ACHN (cell line): ENCODE measurements around the gene ERC2.

Experiments used
- DNase-seq: peaks from one replicate; pipeline ENCODE4 v3.0.0-alpha.2; 2015
- in situ Hi-C: cut with HindIII; loops from 2 replicates; pipeline ENCODE4 v1.10.0; 2017; ENCODE audit warnings: low sequenced_read_pairs, low pct_ligation_motif_present, low pct_unique_long_range_greater_than_20kb

The ERC2 gene

DNA sequence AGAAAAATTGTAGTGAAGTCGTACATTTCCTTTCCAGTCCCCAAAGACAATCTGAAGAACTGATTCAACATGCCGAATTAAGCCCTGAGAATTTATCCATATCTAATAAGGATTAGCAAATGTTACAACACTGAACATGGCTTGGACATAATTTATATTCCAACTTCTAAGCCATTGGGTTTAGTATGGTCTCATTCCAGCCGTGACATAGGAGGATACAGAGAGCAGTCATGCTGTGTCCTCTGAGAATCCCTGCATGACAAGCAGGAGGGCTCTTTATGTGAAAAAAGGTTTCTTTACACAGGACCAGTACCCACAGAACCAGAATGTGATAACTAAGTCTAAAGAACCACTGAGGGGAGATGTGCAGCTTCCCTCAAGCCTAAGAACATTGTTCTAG is 749.3 kb downstream of the ERC2 start:
- no peak for DNase-seq
- in situ Hi-C loops, result no loop called here

DNA sequence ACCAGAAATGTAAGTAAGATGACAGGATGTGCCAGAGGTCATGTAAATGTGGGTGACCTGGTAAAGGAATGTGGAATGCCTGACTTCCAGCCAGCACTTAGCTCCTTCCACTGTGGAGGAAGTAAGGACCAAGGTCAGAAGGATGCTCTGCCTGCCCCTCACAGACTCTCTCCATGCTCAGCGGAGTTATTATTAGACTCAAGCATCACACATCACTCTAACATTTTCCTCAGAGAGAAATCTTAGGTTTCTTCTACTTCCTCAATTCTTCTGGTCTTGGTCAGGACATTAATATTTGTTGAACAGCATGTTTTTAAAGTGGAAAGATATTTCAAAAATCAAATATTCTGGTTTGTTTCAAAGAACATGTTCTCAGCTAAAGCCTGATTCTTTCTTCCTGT is 749.7 kb downstream of the ERC2 start:
- no peak for DNase-seq
- in situ Hi-C loops, result no loop called here

DNA sequence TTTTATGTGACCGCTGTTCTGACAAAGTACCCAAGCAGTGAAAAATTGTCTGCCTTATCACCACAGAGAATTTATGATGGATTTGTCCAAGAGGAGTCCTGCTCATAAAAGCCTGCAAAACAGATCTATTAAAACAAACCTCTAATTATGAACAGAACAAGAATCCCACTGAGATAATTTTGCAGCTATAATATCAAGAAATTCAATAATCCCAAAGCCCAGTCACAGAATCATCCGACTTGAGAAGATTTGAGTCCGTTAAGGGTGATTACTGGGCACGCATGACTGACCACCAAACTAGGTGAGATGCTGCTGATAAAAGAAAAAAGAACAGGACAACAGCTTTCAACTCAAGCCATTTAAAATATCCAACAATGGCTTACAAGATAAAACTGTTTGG is 750.2 kb downstream of the ERC2 start:
- in situ Hi-C loops, result no loop called here

DNA sequence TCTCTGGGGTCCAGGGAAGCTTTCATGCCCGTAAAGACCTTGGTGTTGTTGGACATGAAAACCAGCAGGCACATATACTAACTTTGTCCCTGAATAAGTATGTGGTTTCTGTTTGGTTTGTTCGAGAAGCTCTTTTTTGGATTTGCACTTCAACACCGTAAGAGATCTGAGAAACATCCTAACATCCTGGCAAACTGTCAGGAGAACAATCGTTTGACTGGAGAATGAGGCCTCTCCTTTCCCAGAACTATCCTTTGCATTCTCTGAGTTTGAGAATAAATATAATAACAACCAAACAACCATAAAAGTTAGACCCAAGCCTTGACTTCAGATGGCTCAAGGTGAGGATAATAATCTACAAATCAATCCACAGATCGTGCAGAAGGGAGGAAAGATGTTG is 750.8 kb downstream of the ERC2 start:
- in situ Hi-C loops, result no loop called here
- DNase-seq, result no peak

More for the DNA sequence above, 750.2 kb downstream of the ERC2 start:
- no peak for DNase-seq

DNA sequence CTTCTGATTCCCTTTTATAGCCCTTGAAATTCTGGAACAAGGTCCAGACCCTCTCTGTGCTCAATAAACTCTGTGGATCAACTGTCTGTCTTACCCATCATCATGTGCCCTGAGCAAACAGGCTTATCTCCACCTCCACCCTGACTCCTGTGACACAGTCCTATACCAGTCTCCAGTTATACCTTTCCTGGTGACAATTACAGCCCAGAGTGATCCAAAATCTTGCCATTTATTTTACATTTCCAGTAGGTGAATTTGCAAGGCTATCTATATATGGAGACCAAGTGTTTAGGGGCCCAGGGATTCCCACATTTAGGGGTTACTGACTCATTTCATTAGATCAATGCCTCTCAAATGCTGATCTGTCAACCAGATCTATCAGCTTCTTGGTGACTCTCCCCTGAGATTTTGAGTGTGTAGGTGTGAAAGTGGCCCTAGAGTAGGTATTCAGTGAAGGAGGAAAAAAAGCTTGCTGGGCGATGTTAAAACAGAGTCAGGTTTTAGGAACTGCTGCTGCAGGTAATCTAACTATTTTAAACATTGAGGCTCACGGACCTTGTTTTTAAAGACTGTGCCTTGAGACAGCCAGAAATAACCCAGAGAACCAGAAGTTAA is 751.5 kb downstream of the ERC2 start:
- no peak for DNase-seq
- in situ Hi-C loops, result no loop called here

DNA sequence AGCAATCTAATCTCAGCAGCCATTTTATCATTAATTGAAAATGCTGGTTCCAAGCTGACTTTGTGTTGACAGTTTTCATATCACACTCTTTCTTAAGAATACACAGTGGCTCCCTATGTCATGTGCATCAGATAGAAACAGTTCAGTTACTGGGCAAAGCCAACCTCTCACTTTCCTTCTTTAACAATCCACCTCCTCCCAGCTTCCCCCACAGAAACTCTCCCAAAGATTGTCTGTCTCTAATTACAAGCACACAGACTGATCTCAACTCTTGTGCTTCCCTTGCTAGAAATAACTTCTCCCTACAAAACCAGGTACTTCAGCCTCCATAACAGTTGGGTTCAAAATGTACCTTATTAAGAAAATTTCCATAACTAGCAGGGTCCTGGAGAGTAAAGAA is 752.2 kb downstream of the ERC2 start:
- no peak for DNase-seq
- in situ Hi-C loops, result no loop called here

DNA sequence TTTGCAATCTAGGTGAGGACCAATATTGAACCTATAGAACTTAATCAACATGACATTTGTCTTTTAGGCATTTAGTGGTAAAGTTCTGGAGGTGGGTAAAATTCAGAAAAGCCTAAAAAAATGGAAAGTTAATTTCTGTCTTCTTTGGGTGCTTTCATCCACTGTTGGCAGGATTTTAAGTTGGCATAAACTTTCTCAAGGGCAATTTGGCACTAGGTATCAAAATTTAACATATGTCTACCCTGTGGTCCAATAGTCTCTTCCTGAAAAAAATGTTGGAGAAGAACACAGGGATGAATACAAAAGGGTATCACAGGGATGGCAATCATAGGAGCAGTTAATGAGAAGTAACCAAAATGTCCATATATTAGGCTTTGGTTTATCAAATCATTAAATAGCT is 754.2 kb downstream of the ERC2 start:
- in situ Hi-C loops, result no loop called here
- no peak for DNase-seq

DNA sequence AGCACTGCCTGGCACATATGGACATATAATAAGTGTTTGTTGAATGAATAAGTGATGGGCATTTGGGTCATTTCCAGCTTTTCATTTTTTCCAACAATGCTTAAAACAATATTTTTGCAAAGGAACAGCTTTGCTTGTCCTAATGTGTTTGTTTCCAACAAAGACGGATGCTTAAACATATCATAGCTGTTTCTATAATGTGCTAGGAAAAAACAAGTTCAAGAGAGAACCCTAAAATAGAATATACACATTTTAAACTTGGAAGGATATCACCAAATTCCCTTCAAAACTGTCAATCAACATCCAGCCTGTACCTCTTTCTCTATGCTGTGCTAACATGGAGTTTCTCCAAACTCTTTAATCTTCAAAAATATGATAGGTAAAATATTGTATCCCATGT is 756.6 kb downstream of the ERC2 start:
- in situ Hi-C loops, result no loop called here

DNA sequence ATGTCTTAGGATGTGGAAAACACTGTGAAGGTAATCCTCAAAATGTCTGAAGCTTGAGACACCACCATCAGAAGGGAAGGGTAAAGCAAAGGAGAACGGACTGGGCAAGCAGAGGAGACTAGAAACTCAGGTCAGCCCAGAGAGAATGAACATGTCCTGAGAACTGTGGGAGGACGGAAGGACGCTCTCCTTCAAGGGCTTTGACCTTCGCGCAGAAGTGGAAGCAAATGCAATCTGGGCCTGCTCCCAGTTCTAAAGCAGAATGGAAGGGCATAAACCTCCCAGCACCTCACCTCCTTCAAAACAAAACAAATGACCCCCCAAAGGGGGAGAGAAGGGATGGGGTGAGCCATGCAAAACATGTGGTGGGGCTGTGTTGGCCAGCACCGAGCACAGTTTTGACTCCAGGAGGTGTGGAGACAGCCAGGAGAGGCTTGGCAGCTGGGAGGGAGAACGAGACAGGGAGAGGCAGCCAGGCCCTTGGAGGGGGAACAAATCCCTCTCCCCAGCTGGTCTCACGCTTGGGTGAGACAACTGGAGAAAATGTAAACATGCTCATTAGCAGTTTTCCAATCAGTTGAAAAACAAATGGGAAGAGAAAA is 758.8 kb downstream of the ERC2 start:
- in situ Hi-C loops, result no loop called here
- DNase-seq, result no peak

More for the DNA sequence above, 756.6 kb downstream of the ERC2 start:
- DNase-seq, result no peak

DNA sequence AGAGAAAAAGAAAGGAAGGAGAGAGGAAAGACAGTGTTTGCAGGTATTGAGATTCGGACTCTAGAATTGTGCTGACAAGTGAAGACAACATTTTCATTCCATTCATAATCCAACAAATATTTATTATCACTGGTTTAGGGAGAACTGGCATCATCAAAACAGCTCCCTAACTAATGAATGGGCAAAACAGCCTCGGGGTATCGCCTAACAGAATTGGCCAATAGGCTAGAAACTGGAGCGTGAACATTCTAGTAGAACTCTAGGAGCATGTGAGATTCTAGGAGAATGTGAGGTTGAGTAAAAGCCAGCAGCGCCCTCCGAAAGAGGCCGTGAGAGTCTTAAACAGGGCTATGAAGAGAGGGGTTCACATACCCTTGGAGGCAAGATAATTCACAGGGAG is 759.3 kb downstream of the ERC2 start:
- in situ Hi-C loops, result no loop called here
- no peak for DNase-seq

DNA sequence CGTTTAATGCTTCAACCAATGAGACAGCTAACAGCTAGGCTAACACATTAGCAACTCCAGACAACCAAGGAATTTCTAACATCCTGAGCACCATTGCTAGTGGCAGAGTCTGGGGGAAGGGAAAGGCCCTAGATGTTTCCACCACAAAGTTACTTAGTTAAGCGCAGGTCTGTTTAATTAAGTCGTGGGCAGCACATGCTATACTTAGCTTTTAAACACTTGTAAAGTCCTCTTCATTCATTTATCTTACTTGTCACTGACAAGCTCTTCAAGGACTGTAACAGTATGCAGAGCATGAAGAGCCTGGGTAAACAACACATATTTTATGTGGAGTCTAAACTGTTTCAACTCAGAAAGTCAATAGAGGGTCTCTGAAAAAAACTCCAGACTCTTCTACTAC is 760.0 kb downstream of the ERC2 start:
- DNase-seq, result no peak
- in situ Hi-C loops, result no loop called here

DNA sequence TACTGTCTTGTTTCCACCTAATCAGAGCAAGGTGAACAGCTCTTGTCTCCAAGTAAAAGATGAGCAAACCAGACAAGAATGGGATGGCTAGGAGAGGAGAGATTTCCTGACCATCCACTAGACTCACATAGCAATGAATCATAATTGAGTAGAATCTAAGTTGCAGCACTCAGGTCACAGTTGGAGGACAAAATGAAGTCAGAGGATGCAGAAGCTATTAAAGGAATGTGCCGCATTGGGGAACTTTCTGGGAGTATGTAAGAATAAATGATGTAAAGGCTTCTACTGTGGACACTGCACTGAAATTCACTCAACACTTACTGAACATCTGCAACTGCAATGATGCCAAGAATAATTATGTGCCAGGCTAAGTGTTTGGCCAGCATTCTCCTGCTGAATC is 763.7 kb downstream of the ERC2 start:
- in situ Hi-C loops, result no loop called here

DNA sequence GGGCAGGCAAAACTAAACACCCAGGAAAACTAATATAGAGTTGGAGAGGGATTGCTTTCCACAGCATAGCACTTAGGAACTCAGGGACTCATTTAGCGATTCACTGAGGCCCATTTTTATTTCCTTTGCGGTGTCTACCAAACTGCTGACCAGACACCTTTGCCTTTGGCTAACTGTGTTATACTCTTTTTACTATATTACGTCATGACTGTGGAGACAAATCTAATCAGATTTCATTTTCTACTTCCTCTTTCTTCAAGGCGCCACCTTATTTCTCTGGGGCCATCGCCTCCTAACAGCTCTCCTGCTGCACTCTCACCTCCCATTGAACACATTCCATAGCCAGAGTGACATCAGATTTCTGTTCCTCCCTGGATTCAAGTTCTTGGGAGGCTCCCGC is 765.4 kb downstream of the ERC2 start:
- no peak for DNase-seq
- in situ Hi-C loops, result no loop called here

More for the DNA sequence above, 763.7 kb downstream of the ERC2 start:
- no peak for DNase-seq

DNA sequence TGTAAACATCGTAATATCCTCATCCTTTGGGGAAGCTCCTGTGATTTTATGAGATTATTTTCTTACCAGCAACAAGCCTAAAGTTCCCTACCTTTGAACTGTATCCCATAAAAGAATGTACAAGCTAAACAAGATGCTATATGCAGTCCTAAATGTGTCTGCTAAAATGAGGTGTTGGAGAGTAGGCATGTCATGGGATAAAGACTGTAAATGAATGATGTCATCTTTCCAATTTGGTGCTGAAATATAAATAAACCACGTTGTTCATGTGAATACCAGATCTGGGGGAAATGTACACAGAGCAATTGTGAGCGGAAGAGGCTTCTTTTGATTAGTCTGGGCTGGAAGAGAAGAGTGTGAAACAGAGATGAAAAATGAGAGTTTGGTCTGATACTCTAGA is 766.3 kb downstream of the ERC2 start:
- no peak for DNase-seq
- in situ Hi-C loops, result no loop called here

DNA sequence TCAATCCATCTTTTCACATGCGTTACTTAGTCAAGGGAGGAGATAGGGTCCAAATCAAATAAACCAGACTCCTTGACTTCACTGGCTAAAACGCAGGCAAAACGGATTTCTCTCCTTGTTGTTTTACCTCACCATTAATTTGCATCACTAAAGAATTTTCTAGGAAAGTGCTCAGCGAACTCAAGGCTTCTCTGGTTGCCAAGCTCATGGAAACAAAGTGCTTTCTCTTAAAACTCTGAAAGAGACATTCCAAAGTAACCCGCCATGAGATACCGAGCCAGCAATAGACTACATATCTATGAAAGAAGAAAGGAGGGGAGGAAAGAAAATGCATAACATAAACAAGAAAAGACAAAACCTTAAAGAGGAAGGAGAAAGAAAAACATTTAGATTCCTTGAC is 769.4 kb downstream of the ERC2 start:
- no peak for DNase-seq
- in situ Hi-C loops, result no loop called here

DNA sequence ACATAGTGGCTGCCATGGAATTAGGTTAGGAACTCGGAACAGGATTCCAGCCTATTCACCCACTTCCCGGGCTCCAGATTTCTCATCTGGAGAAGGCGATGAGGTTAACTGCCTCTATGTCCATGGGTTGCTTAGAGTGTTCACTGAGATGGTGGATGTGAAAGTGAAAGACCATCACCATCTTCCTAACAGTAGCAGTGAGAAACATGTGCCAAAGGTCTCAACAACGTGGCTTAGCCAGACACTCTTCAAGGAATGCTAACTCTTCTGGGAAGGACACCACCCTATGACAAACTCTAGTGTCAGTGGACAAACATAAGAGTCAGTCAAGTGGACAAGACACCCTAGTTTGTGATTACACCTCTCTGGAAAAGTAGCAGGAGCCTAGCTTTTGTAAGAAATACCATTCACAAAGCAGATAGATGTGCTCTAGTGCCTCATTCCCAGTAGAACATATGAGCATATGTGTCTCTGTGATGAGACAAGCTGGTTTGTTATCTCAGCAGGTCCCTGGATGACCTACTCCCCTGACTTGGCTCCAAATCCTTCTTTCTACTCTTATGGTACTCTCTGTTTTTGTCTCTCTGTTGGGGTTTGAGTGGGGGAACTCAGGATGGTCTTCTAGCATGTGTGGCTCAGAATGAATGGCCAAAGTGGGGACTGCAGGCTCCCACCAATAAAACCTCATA is 770.9 kb downstream of the ERC2 start:
- DNase-seq, result no peak
- in situ Hi-C loops, result no loop called here

DNA sequence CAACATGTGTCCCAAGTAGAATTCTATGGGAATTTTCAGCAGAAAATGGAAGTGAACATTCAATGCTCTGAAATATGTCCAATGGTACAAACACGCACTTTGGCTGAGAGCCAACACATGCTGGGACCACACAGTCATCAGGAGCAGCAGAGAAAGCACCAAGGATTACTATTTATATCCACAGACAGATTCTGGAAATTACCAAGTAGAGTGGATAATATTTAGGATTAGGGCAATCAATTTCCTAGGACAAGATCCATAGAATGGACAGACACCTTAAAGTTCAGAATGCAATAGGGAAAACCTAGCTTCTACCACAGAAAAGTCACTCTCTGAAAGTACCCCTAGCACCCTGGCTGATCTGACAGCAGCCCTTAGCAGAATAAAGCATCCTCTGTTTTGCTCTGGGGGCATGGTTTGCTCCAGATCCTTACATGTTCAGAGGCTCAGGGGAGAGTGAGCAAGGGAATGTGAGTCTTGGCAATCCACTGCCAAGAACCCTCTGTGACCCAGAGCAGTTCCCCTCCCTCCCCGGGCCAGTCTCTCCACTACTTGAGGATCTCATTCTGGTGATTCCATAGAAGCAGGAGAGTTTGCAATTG is 775.2 kb downstream of the ERC2 start:
- DNase-seq, result no peak
- in situ Hi-C loops, result no loop called here

DNA sequence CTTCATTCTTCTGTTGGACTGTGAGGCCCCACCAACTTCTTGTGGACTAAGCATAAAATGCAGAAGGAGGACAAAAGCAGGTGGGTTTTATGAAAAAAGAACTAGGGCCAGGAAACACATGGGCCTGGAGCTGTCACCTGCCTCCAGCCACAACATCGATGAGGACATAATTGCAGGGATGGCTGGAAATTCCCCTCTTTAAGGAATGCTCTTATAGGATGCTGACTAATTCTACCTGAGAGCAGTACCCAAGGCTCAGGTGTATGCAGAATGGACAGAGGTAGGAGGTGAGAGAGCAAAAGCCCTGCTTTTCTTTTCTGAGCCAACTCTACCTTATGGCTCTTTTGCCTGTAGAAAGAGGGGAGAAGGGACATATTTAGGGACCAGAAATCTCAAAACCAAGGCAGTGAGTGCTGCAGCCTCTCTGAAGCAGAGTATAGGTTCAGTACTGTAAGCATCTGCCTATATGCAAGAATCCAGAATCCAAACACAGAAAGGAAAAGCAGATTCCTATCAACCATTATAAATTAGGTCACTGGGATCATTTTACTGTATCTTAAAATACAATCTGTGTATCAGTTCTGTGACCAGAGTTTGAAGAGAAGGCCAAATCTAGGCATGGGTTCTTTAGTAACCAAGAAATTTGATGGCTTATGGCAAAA is 775.8 kb downstream of the ERC2 start:
- no peak for DNase-seq
- in situ Hi-C loops, result no loop called here

DNA sequence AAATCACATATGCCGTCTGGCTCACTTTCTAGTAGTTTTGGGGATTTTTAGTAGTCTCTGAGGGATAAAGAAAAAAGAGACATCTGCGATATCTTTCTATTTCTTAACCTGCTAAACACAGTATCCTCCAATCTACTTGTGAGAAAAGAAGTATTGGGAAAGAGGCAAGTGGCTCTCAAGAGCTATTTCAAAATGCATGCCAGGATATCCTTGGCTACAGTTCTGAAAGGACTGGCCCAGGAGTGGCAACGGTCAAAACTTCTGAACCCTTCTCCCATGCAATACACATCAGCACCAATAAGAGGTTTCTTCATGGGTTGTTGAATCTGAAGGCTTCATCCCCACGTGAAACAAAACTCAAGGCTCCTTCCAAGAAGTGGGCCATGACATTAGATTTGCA is 777.1 kb downstream of the ERC2 start:
- DNase-seq, result no peak
- in situ Hi-C loops, result no loop called here
